Gastrocnemius medialis (tissue), 4 donors: ENCODE measurements around the gene TAX1BP3. TPM values are rescaled to one million over a fixed set of nuclear protein-coding genes. Genes with fewer than 3 reads are reported as not detected.
A peak's percentile ranks its signal among the peaks of the same experiment; 100 is the strongest.

Experiments used
- ATAC-seq, 2 donors: fragments of 150-250 bp; one replicate each; pipeline ENCODE4 v1.9.1; 2016
- DNase-seq, 2 donors: peaks; one replicate each; pipeline ENCODE4 v3.0.0-alpha.2; 2019
- H3K27ac ChIP-seq, 4 donors: fragments of 200-600 bp; sonication (generic); 1 replicate in 1 of 4; 2 replicates in 3 of 4; pipeline ENCODE4 v1.5.1; 2016 to 2018; ENCODE audit warnings: mild to moderate bottlenecking in 2 of 4, moderate library complexity in 1 of 4
- H3K27me3 ChIP-seq, 3 donors: fragments of 200-600 bp; sonication (generic) in 2 of 3; 1 replicate in 1 of 3; 2 replicates in 2 of 3; pipeline versions ENCODE4 v1.5.1 to v1.6.0; 2016 to 2019; ENCODE audit warnings: mild to moderate bottlenecking in 1 of 3, moderate library complexity in 1 of 3
- H3K36me3 ChIP-seq, 2 donors: fragments of 200-600 bp; sonication (generic) in 1 of 2; one replicate each; pipeline ENCODE4 v1.5.1; 2017 to 2018
- H3K4me1 ChIP-seq, 2 donors: fragments of 200-600 bp; sonication (generic) in 1 of 2; one replicate each; pipeline ENCODE4 v1.5.1; 2016 to 2017; ENCODE audit warnings: mild to moderate bottlenecking in 2 of 2
- H3K4me3 ChIP-seq, 4 donors: fragments of 200-600 bp; sonication (generic) in 3 of 4; 1 replicate in 1 of 4; 2 replicates in 3 of 4; pipeline ENCODE4 v1.5.1; 2016 to 2019; ENCODE audit warnings: mild to moderate bottlenecking in 2 of 4
- H3K9me3 ChIP-seq, 3 donors: fragments of 200-600 bp; sonication (generic) in 2 of 3; 1 replicate in 1 of 3; 2 replicates in 2 of 3; pipeline ENCODE4 v1.5.1; 2016 to 2019
- CTCF ChIP-seq, 5 experiments: fragments of 450-650 bp in 3 of 5; fragments of 200-600 bp in 2 of 5; sonication (generic) in 2 of 5; IDR thresholded peaks in 4 of 5; conservative IDR thresholded peaks in 1 of 5; 1 replicate in 4 of 5; 2 replicates in 1 of 5; pipeline ENCODE4 v1.5.1; 2016 to 2019; ENCODE audit warnings: antibody characterized with exemption in 5 of 5, mild to moderate bottlenecking in 3 of 5, moderate library complexity in 3 of 5
- POLR2A ChIP-seq, 2 donors: fragments of 450-650 bp; IDR thresholded peaks; one replicate each; pipeline ENCODE4 v1.6.1; 2017; ENCODE audit warnings: antibody characterized with exemption in 2 of 2, mild to moderate bottlenecking in 2 of 2, moderate library complexity in 2 of 2
- in situ Hi-C, 4 donors: fragments of 200-750 bp; cut with MboI; loops; one replicate each; pipeline versions ENCODE4 v1.15.0 to v1.8.0; 2017; ENCODE audit warnings: low sequenced_read_pairs in 4 of 4
- intact Hi-C: fragments of 100-400 bp; cut with DNase I; formaldehyde crosslinking; loops from one replicate; pipeline ENCODE4 v1.15.1; 2023; ENCODE audit warnings: low total_unique reads
- total RNA-seq, 4 donors: library from RNA; depleted of rRNA; stranded (reverse); fragments of >200 nt; gene quantifications; one replicate each; pipeline versions ENCODE4 v1.1.0 to v1.2.3, GENCODE V29; 2016

The TAX1BP3 gene
- total RNA-seq, 4 donors from 2014 or later: 24.1 to 45.1 (median 33.8) TPM

DNA sequence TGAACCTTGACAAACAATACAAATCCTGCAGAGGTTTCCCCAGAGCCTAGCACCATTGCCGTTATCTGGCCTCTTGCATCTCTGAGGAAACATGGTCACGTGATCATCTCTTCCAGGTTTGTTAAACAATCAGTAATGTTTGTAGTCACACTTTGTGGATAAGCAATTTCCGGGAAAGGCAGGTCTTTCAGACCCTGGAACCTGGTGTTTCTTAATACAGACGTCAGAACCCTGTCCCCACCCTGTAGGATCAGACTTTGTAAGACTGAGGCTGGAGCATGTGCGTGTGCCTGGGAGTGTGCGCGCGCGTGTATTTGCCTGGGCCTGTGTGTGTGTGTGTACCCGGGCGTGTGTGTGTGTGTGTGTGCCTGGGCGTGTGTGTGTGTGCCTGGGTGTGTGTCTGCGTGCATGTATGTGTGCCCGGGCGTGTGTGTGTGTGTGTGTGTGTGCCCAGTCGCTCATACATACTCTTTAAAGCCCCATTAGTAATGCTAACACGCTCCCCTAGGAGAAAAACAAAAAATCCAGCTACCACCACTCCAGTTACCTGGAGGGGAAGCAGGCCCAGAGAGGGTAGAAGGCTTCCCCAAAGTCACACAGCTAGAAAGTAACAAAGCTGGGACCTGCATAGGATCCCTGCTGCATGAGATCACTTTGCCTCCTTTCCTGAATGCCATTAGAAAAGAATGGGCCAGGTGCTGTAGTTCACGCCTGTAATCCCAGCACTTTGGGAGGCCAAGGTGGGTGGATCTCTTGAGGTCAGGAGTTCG is 26.5 kb downstream of the TAX1BP3 start:
- ATAC-seq: no peak
- in situ Hi-C loops: no loop called here
- no peaks in the 10 kb centered on the region for H3K9me3 ChIP-seq
- H3K36me3 ChIP-seq: peaks cover 0 to 39% of the 10 kb centered on the region in 2 donors
- H3K4me3 ChIP-seq: no peak overlapping the region
- DNase-seq: no peak
- no peak for TF ChIP-seq CTCF (IDR thresholded peaks at IDR 0.05 in 4 of 5, conservative IDR thresholded peaks at IDR 0.05 in 1 of 5)
- TF ChIP-seq POLR2A (IDR thresholded peaks at IDR 0.05): no peak
- peaks cover 21 to 28% of the 10 kb centered on the region in 2 donors for H3K4me1 ChIP-seq
- H3K27me3 ChIP-seq: no peaks in the 10 kb centered on the region
- intact Hi-C loops: loop anchor here (2.0 kb wide), 1 partner anchor 81 kb away; the partner anchor contains the start of gene HASPIN
- H3K27ac ChIP-seq: peak overlapping the region in 2 of 4 donors; percentile 35 to 81

GRCh38 chr17:3641014-3641413 is 27.4 kb downstream of the TAX1BP3 start:
- Histone ChIP-seq H3K9me3 (no peaks in the 10 kb centered on the region), H3K4me1 (peaks cover 21 to 30% of the 10 kb centered on the region in 2 donors), H3K27me3 (no peaks in the 10 kb centered on the region), H3K27ac (peak overlapping the region; percentile 74 to 81 (median 78)), H3K4me3 (no peak overlapping the region), H3K36me3 (peaks cover 0 to 33% of the 10 kb centered on the region in 2 donors)
- in situ Hi-C loops: no loop called here
- ATAC-seq: no peak
- TF ChIP-seq POLR2A (IDR thresholded peaks at IDR 0.05): no peak
- TF ChIP-seq CTCF (IDR thresholded peaks at IDR 0.05 in 4 of 5, conservative IDR thresholded peaks at IDR 0.05 in 1 of 5): no peak
- intact Hi-C loops: loop anchor here (2.0 kb wide), 1 partner anchor 82 kb away; the partner anchor contains the start of gene HASPIN
- DNase-seq: no peak

DNA sequence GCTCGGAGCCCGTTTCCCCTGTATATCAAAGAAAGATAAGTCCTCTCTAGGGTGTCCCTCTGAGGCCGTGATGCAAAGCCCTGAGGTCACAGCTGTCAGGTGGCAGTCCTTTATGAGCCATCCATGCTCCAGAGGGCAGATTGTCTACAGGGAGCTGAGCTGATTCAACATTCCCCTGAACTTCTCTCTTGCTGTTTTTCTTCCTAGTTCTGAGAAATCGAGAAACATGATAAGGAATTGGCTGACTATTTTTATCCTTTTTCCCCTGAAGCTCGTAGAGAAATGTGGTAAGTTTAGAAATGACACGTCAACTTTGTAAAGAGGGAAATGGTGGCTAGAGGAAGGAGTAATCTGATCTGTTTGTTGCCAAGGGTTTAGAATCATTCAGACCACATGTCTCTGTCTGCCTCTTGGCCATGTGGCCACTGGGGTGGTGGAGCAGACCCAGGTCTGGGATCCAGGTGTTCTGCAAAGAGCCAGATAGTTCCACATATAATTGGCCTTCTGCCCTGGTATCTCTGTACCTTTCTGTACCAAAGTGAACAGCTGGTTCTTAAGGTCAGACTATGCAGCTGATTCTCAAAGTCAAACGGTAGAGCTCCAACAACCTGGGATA is 28.3 kb downstream of the TAX1BP3 start:
- ATAC-seq (peak; percentile 16 to 41), DNase-seq (peak; percentile 45 to 62)
- H3K36me3 ChIP-seq: peaks cover 0 to 30% of the 10 kb centered on the region in 2 donors
- H3K27ac ChIP-seq: peak overlapping the region; percentile 74 to 81 (median 78)
- in situ Hi-C loops (no loop called here), intact Hi-C loops (loop anchor here (2.0 to 10.0 kb wide), 3 partner anchors 83 to 1845 kb away; partner anchors contain the start of genes DERL2, HASPIN and MIS12)
- H3K4me3 ChIP-seq: no peak overlapping the region
- H3K27me3 ChIP-seq: no peaks in the 10 kb centered on the region
- TF ChIP-seq CTCF (IDR thresholded peaks at IDR 0.05 in 4 of 5, conservative IDR thresholded peaks at IDR 0.05 in 1 of 5) (no peak), POLR2A (IDR thresholded peaks at IDR 0.05) (peak in 1 of 2 donors; percentile 54)
- no peaks in the 10 kb centered on the region for H3K9me3 ChIP-seq
- H3K4me1 ChIP-seq: peaks cover 24 to 33% of the 10 kb centered on the region in 2 donors

DNA sequence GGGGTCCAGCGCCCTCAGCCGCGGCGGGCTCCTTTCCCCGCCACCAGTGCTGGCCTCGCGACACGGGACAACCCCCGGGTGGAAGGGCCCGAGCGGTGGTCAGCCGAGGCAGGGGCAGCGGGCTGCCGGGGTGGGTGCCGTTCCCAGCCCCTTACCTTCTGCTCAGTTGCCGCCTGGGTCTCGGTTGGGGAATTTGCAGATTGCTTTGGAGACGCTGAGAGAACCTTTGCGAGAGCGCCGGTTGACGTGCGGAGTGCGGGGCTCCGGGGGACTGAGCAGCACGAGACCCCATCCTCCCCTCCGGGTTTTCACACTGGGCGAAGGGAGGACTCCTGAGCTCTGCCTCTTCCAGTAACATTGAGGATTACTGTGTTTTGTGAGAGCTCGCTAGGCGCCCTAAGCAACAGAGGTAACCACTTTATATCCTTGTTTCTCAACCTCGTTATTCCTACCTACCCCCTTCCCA is 31.4 kb downstream of the TAX1BP3 start:
- peak overlapping the region; percentile 90 to 99 (median 96) for H3K27ac ChIP-seq
- H3K4me1 ChIP-seq: peaks cover 40 to 45% of the 10 kb centered on the region in 2 donors
- H3K36me3 ChIP-seq: peaks cover 0 to 5% of the 10 kb centered on the region in 2 donors
- H3K9me3 ChIP-seq: no peaks in the 10 kb centered on the region
- ATAC-seq (peak; percentile 1 to 2), DNase-seq (no peak)
- H3K4me3 ChIP-seq: peak overlapping the region; percentile 82 to 100 (median 85)
- in situ Hi-C loops: no loop called here
- intact Hi-C loops: loop anchor here (1.0 to 10.0 kb wide), 4 partner anchors 31 to 1848 kb away; partner anchors contain the start of genes DERL2, EMC6, MIS12 and TAX1BP3
- H3K27me3 ChIP-seq: no peaks in the 10 kb centered on the region
- TF ChIP-seq CTCF (IDR thresholded peaks at IDR 0.05 in 4 of 5, conservative IDR thresholded peaks at IDR 0.05 in 1 of 5) (no peak), POLR2A (IDR thresholded peaks at IDR 0.05) (peak in 1 of 2 donors; percentile 34)
